Fibroblast of lung (primary cell): Measurements from ENCODE around the gene SLC4A1AP. TPM values are rescaled to one million over a fixed set of nuclear protein-coding genes. Genes with fewer than 3 reads are reported as not detected.

Source experiments
- DNase-seq, 2 donors: peaks; one replicate each; pipeline versions ENCODE4 v3.0.0 to v3.0.0-alpha.2; 2010; ENCODE audit warnings: low read depth in 2 of 2
- H2AFZ ChIP-seq: 2 replicates; pipeline ENCODE4 v1.5.1; 2012; ENCODE audit warnings: low read length, control low read depth, inconsistent platforms
- H3K27ac ChIP-seq: 2 replicates; pipeline ENCODE4 v1.5.1; 2011; ENCODE audit warnings: low read length, control low read depth; ENCODE audit not compliant: insufficient read depth
- H3K27me3 ChIP-seq: 2 replicates; pipeline ENCODE4 v1.5.1; 2011; ENCODE audit warnings: mild to moderate bottlenecking, low read length; ENCODE audit not compliant: control insufficient read depth, insufficient read depth
- H3K36me3 ChIP-seq: 2 replicates; pipeline ENCODE4 v1.5.1; 2011; ENCODE audit warnings: low read length; ENCODE audit not compliant: control insufficient read depth, insufficient read depth
- H3K4me1 ChIP-seq: 2 replicates; pipeline ENCODE4 v1.5.1; 2011; ENCODE audit warnings: low read length; ENCODE audit not compliant: control insufficient read depth, insufficient read depth; ENCODE audit errors: extremely low read depth
- H3K4me2 ChIP-seq: 2 replicates; pipeline ENCODE4 v1.5.1; 2011; ENCODE audit warnings: low read length, control low read depth; ENCODE audit not compliant: insufficient read depth; ENCODE audit errors: extremely low read depth
- H3K4me3 ChIP-seq, 4 experiments: fragments of 200-600 bp in 1 of 4; sonication (generic) in 1 of 4; replicated peaks in 1 of 4; 2 replicates each; pipeline ENCODE4 v1.5.1; 2011 to 2016; ENCODE audit warnings: low read length in 4 of 4, low read depth in 3 of 4, mild to moderate bottlenecking in 3 of 4, control low read depth in 2 of 4, inconsistent platforms in 1 of 4, mixed read lengths in 1 of 4; ENCODE audit not compliant: insufficient read depth in 1 of 4; ENCODE audit errors: control extremely low read depth in 1 of 4
- H3K79me2 ChIP-seq: 2 replicates; pipeline ENCODE4 v1.5.1; 2012; ENCODE audit warnings: mild to moderate bottlenecking, low read length, inconsistent platforms; ENCODE audit not compliant: control insufficient read depth, insufficient read depth
- H3K9ac ChIP-seq: 2 replicates; pipeline ENCODE4 v1.5.1; 2011; ENCODE audit warnings: mild to moderate bottlenecking, low read length, control low read depth; ENCODE audit not compliant: insufficient read depth
- H3K9me3 ChIP-seq: 2 replicates; pipeline ENCODE4 v1.5.1; 2012; ENCODE audit warnings: low read depth, low read length; ENCODE audit not compliant: control insufficient read depth, insufficient read depth
- H4K20me1 ChIP-seq: 2 replicates; pipeline ENCODE4 v1.5.1; 2011; ENCODE audit warnings: low read length; ENCODE audit not compliant: control insufficient read depth, insufficient read depth; ENCODE audit errors: extremely low read depth
- CTCF ChIP-seq, 2 donors: IDR thresholded peaks in 1 of 2; conservative IDR thresholded peaks in 1 of 2; 1 replicate in 1 of 2; 2 replicates in 1 of 2; pipeline ENCODE4 v1.5.1; 2011 to 2012; ENCODE audit warnings: low read length in 2 of 2, control low read depth in 1 of 2, inconsistent platforms in 1 of 2, low read depth in 1 of 2, mild to moderate bottlenecking in 1 of 2
- EZH2 ChIP-seq: IDR thresholded peaks from 2 replicates; pipeline ENCODE4 v1.5.1; 2012; ENCODE audit warnings: low read length, control low read depth, mild to moderate bottlenecking; ENCODE audit errors: missing control alignments
- polyA plus RNA-seq, 2 donors: library from polyadenylated mRNA; depleted of rRNA in 1 of 2; stranded (reverse) in 1 of 2; unstranded in 1 of 2; fragments of >200 nt; gene quantifications; 2 replicates each; pipeline ENCODE4 v1.2.1, GENCODE V29; 2011 to 2012; ENCODE audit warnings: missing spikeins in 1 of 2
- total RNA-seq: library from RNA; depleted of rRNA; stranded (reverse); fragments of >200 nt; gene quantifications from 2 replicates; pipeline ENCODE4 v1.2.1, GENCODE V29; 2014

The SLC4A1AP gene
- total and polyA plus RNA-seq, 2 donors (not counting 1 experiment from before 2014, with no cell fraction given), result 15.2 to 28.4 TPM

- no peak overlapping the region for H2AFZ ChIP-seq
- H3K4me2 ChIP-seq, result no peak overlapping the region
- H3K36me3 ChIP-seq, result peaks cover 8% of the 10 kb centered on the region
- TF ChIP-seq EZH2 (no peak), CTCF (conservative IDR thresholded peaks at IDR 0.05 in 1 of 2, IDR thresholded peaks at IDR 0.05 in 1 of 2; ENCODE audit: low read depth in 1 of 2, low read length in 2 of 2) (no peak)
- no peaks in the 10 kb centered on the region for H3K9me3 ChIP-seq
- H3K27me3 ChIP-seq, result no peaks in the 10 kb centered on the region
- DNase-seq, result no peak
- H4K20me1 ChIP-seq, result no peaks in the 10 kb centered on the region
- no peak overlapping the region for H3K4me3 ChIP-seq
- no peaks in the 10 kb centered on the region for H3K79me2 ChIP-seq
- no peak overlapping the region for H3K9ac ChIP-seq
- no peaks in the 10 kb centered on the region for H3K4me1 ChIP-seq
- H3K27ac ChIP-seq, result no peak overlapping the region
These were observed 16.0 kb upstream of the SLC4A1AP start for GRCh38 chr2:27647737-27648136.

GRCh38 chr2:27651056-27651455 is 12.6 kb upstream of the SLC4A1AP start:
- no peaks in the 10 kb centered on the region for H3K9me3 ChIP-seq
- peak in 1 of 2 donors; percentile 45 for DNase-seq
- no peak overlapping the region for H2AFZ ChIP-seq
- no peak overlapping the region for H3K27ac ChIP-seq
- no peaks in the 10 kb centered on the region for H3K27me3 ChIP-seq
- TF ChIP-seq CTCF (conservative IDR thresholded peaks at IDR 0.05 in 1 of 2, IDR thresholded peaks at IDR 0.05 in 1 of 2; ENCODE audit: low read depth in 1 of 2, low read length in 2 of 2) (no peak), EZH2 (no peak)
- no peaks in the 10 kb centered on the region for H3K4me1 ChIP-seq
- H3K4me3 ChIP-seq, result no peak overlapping the region
- H3K4me2 ChIP-seq, result no peak overlapping the region
- H3K36me3 ChIP-seq, result peaks cover 14% of the 10 kb centered on the region
- H3K79me2 ChIP-seq, result no peaks in the 10 kb centered on the region
- no peaks in the 10 kb centered on the region for H4K20me1 ChIP-seq
- no peak overlapping the region for H3K9ac ChIP-seq

GRCh38 chr2:27652341-27652740 is 11.3 kb upstream of the SLC4A1AP start:
- H3K9ac ChIP-seq, result no peak overlapping the region
- no peaks in the 10 kb centered on the region for H4K20me1 ChIP-seq
- no peaks in the 10 kb centered on the region for H3K27me3 ChIP-seq
- no peak for TF ChIP-seq EZH2
- no peak for TF ChIP-seq CTCF (conservative IDR thresholded peaks at IDR 0.05 in 1 of 2, IDR thresholded peaks at IDR 0.05 in 1 of 2; ENCODE audit: low read depth in 1 of 2, low read length in 2 of 2)
- no peaks in the 10 kb centered on the region for H3K4me1 ChIP-seq
- DNase-seq, result no peak
- H2AFZ ChIP-seq, result no peak overlapping the region
- H3K4me3 ChIP-seq, result no peak overlapping the region
- no peak overlapping the region for H3K27ac ChIP-seq
- no peaks in the 10 kb centered on the region for H3K79me2 ChIP-seq
- peaks cover 14% of the 10 kb centered on the region for H3K36me3 ChIP-seq
- no peaks in the 10 kb centered on the region for H3K9me3 ChIP-seq
- H3K4me2 ChIP-seq, result no peak overlapping the region
